HG03432 (cell line): Measurements from ENCODE around the gene RPL37A.
A peak's percentile ranks its signal among the peaks of the same experiment; 100 is the strongest.

Source experiments
- ATAC-seq: cut with Tn5 transposase; IDR thresholded peaks from one replicate; pipeline ENCODE4 v1.9.1; 2021; ENCODE audit warnings: mild to moderate bottlenecking, moderate library complexity; ENCODE audit not compliant: unreplicated experiment

Gene RPL37A

GRCh38 chr2:216486708-216487107, 11.9 kb upstream of the RPL37A start:
- ATAC-seq, result no peak

GRCh38 chr2:216490061-216490460, 8.6 kb upstream of the RPL37A start:
- no peak for ATAC-seq

GRCh38 chr2:216491793-216492596, 6.6 kb upstream of the RPL37A start:
- peak; percentile 77 for ATAC-seq

- ATAC-seq, result no peak
Measured at GRCh38 chr2:216492597-216493333, 5.9 kb upstream of the RPL37A start.

GRCh38 chr2:216493334-216493685, 5.3 kb upstream of the RPL37A start:
- no peak for ATAC-seq

GRCh38 chr2:216495656-216496055, 3.0 kb upstream of the RPL37A start:
- peak; percentile 21 for ATAC-seq

- no peak for ATAC-seq
Measured at GRCh38 chr2:216497382-216498069, 1.1 kb upstream of the RPL37A start.

GRCh38 chr2:216498070-216498378, 620 bp upstream of the RPL37A start:
- no peak for ATAC-seq

GRCh38 chr2:216499641-216500218, 1.1 kb downstream of the RPL37A start:
- ATAC-seq, result no peak

GRCh38 chr2:216500572-216500971, 1.9 kb downstream of the RPL37A start:
- ATAC-seq, result no peak

GRCh38 chr2:216501854-216502253, 3.2 kb downstream of the RPL37A start:
- ATAC-seq, result no peak

- no peak for ATAC-seq
Measured at GRCh38 chr2:216502381-216503158, 3.9 kb downstream of the RPL37A start.

GRCh38 chr2:216503159-216503629, 4.5 kb downstream of the RPL37A start:
- no peak for ATAC-seq

- no peak for ATAC-seq
Measured at GRCh38 chr2:216503697-216504375, 5.2 kb downstream of the RPL37A start.

GRCh38 chr2:216504376-216504762, 5.7 kb downstream of the RPL37A start:
- ATAC-seq, result no peak

GRCh38 chr2:216505133-216506106, 6.8 kb downstream of the RPL37A start:
- ATAC-seq, result no peak

GRCh38 chr2:216507220-216508160, 8.8 kb downstream of the RPL37A start:
- ATAC-seq, result no peak

- no peak for ATAC-seq
Measured at GRCh38 chr2:216508229-216508628, 9.6 kb downstream of the RPL37A start.
